Measurements from ENCODE around the gene IRF2BP2.

Gene IRF2BP2

DNA sequence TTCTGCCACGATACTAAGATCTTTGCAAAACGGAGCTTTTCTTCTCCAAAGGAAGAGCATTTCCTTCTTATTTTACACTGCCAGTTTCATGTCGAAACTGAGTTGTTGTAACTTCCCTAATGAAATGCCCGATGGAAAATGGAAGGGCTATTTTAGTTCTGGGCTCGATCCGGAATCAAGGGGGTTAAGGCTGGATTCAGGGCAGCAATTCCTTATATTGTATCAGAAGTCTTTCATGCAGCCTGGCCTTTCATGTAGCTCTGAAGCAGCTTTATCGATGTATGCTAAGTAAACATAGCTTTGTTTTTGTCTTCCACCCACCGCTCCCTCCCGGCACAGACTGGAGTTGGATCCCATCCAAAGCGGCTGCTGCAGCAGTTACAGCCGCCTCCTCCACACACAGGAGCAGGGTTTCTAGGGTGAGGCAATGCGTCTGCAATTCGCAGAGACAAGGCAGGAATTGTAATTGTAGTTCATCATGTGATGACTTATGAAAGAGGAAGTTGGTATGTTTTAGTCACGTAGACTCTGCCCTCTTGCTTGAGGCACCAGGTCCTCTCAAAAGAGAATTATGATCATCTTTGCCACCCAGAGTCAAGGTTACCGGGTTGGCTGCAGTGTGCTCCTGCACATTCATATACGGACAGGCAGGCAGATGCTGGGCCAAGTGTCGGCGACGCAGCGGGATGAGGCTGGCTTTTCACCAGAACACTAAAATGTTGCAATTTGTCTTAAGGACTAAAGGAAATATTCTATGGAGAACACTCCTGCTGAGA is 2.6 kb upstream of the IRF2BP2 start:
- ATAC-seq: peak; percentile 15 to 19

DNA sequence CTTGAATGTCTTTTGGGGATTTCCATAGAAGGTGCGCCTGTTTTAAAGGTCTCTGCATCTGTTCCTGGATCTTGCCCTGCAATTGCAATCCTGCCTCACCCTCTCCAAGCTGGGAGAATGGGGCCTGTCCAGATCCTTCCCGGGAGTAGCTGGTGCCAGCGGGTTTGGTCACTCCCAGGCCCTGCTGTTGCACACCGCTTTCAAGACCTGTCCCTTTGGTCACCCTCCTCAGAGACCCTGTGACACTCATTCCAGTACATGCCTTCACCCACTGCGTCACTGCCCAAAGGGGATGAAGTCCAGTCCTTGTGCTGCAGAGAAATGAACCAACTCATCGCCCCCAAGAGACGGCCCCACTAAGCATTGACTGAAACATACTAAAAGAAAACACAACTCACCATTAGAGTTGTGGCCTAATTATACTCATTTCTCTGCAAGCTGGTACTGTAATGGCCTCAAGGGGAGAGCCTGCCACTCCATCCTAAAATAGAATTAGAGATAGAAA is 1.9 kb upstream of the IRF2BP2 start:
- no peak for ATAC-seq

DNA sequence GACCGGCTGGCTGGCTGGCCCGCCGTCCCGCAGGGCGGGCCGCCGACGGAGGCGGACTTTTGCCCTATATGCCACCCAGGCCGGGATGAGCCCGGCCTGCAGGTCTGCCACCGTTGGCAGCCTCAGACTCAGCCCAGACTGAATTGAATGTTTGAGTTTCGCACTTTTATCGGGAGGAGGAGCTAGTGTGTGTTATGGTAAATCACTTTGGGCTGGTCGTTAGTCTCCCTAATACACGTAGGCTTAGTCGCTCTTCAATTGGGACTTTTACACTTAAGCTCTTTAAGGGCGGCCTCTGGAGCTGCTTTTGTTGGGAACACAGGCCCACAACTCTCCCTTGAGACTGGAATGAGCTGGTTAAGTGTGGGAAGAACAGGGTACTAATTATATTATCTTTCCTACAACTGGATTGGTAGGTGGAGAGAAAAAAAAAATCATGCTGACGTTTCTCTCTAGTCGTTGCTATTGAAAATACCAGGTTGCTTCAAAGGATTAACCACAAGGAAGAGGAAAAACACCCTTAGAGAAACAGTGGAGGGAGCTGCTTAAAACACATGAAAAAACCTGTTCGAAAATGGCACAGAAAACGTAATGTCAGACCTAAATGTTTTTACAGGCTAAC is 1.4 kb upstream of the IRF2BP2 start:
- peak; percentile 49 to 52 for ATAC-seq

DNA sequence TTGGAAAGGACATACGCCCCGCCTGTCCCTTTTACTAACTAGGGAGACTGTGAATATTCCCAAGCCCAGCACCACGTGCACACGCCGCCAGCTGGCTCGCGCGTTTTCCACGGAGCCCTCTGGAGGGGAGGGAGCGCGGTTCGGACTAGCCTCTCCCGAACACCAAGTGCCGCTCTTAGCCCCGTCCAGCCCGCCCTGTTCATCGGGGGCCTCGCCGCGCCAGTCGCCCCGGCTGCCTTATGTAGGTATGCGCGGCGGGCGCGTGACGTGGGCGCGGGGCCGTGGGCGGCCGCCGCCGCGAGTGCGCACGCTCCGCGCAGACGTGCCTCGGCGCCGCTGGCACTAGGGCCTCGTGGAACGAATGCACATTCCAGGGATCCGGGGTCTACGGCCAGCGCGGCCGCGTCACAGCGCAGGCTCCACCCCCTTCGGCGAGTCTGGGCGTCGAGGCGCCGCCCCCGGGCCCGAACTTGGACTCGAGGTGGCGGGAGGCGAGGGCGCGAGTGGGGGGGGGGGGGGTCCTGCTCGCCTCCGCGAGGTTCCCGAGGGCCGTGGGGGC is 767 bp upstream of the IRF2BP2 start:
- ATAC-seq: peak; percentile 48 to 56

DNA sequence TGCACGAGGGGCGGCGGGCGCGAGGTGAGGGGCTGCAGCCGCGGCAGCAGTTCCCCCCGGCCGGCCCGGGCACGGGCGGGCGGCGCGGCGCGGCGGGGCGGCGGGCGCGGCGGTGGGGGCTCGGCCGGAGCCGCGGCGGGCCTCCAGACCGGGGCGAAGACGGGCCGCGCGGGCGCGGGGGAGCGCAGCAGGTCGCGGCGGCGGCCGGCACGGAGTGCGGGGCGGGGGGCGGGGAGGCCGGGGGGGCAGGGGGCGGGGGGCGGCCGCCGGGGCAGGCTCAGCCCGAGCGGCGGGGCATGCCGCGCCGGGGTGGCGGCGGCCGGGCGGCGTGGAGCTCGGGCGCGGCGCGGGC is 311 bp downstream of the IRF2BP2 start:
- no peak for ATAC-seq

DNA sequence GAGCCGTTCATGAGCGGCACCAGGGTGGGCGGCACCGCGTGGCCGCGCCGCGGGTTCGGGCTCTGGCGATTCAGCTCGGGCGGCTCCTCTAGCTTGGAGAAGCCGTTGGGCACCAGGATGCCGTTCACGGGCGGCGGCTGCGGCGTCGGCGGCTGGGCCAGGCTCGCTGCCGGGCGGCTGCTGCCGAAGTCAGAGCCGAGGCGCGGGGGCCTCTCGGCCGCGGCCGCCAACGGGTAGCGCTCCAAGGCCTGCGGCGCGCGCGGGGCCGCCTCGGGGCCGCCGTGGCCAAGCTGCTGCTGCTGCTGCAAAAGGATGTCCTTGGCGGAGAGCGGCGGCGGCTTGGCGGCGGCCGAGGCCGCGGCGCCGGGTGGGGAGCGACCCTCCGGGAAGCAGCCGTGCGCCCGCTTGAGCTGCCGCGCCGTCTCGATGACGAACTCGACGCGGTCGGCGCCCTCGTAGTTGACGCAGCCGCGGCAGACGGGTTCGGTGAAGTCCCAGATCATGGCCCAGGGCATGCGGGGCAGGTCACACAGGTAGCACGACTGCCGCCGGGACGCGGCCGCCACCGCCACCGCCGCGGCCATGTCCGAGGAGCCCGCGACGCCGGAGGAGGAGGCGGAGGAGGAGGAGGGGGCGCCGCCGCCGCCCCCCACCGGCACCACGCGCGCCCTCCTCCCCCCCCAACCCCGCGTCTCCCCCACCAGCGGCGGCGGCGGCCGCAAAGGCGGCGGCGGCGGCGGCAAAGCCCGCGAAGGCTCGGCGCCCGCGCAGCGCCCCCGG is 877 bp downstream of the IRF2BP2 start:
- ATAC-seq: peak; percentile 9 to 15

DNA sequence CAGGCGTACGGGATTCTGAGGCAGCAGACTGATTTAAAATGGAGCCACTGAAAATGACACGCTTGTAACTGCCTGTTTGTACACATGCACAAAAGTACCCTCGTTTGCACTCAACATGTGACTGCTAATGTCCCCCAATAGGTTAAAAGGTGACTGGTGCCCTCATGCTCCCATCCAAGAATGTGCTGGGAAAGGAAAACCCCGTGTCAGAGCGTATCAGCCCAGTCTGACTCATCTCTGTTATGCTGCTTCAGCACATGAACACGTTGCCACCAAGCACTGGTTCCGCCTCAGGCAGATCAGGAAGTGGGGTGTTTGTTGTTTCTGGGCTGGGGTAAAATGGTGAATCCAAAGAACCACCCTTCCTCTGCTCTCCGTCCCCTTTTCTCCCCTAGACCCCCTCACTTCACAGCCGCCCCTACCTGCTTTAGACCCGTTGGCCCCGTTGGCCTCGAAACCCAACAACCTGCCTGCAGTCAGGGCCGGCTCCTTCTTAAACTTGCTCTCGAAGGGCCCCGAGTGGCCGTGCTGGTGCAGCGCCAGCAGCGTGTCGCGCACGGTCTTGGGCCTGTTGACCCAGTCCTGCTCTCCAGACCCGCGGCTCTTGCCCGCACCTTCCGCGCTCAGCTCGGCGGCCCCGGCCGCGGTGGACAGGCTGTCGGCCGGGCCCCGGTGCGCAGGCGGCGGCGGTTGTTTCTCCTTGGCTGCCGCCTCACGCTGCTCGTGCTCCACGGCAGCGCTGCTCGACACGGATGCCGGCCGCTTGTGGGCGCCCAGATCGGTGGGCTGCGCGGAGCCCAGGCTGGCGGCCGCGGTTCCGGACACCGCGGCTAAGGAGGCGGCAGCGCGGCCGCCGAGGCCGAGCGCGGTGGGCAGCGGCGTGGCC is 1.7 kb downstream of the IRF2BP2 start:
- ATAC-seq: peak; percentile 42 to 46

DNA sequence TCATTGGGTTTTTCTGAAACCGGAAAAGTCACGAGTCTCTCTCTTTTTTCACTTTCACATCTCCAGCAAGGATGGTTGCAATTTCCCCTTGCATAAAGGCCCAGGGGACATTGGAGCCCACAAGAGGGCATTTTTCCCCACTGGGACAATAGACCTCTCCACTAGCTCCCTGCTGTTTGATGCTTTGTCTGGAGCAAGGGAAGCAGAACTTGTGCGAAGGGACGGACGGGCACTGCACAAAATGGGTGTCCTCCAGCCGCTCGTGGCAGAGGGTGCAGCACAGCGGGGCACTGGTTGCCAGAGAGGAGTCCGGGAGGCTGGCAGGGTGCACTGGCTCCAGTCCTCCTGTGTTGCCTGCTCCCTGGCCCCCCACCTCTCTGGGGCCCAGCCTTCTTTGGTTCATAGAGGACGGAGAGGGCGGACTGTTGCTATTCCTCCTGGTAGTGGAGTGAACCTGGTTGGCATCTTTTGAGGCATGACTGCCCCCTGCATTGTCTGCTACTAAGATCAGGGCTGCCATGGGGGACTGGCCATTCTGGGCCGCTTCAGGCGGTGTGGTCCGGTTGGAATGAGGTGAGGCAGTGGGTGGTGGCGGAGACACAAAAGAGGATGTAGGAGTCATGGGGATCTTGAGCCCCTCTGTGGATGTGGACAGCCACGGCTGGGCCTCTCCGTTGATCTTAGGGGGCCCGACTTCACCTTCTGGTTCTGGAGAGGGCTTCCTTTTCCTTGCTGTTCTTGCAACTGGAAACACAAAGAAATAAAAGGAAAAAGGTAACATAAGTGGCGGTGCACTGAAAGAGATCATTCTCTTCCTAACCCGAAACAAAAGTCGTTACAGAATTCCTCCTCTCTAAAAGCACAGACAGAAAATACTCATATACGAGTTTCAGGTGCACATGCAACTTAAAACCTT is 2.6 kb downstream of the IRF2BP2 start:
- no peak for ATAC-seq

DNA sequence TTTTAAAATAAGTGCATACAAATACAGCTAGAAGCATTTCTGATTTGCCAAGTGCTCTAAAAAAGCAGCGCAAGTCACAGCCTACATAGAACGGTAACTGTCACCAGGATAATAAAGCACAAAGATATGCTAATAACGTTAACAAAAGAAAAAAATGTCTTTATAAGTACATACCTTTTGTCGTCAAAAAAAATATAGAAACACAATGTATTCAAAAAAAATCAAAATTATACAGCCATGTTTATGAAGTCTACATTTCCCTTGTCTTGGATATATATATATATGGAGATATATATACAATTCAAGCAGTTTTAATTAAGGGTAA is 3.2 kb downstream of the IRF2BP2 start:
- ATAC-seq: no peak

DNA sequence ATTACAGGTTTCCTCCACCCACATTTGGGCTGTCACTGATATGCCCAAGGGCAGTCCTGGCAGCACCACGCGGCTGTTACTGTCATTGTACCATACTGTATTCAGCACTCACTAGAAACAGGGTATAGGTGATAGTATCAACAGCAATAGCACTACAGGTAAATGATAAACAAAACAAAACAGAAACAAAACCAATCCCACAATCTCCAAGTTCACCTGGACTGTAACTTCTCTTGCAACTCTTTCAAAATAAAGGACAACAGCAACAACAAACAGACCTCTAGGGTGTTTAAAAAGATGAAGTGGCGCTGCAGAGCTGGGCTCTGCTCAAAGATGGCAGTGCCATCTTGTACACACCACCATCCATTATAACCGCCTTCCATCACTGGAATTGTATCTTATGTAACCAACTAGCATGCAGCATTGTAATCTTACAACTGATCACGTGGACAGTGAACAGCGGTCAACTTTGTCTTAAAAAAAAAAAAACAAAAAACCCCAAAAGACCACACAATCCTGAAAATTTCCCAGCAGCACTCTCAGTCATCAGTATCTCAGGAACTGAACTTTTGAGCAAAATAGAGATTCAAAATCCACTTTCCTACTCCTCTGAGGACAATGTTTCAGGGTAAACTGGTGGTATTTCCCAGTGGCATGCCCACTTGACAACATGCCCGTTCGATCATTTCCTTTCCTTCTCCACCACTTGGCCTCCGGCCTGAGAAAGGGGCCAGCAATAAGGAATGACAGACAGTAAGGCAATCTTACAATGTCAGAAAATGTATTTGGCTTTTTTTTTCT is 3.8 kb downstream of the IRF2BP2 start:
- no peak for ATAC-seq

DNA sequence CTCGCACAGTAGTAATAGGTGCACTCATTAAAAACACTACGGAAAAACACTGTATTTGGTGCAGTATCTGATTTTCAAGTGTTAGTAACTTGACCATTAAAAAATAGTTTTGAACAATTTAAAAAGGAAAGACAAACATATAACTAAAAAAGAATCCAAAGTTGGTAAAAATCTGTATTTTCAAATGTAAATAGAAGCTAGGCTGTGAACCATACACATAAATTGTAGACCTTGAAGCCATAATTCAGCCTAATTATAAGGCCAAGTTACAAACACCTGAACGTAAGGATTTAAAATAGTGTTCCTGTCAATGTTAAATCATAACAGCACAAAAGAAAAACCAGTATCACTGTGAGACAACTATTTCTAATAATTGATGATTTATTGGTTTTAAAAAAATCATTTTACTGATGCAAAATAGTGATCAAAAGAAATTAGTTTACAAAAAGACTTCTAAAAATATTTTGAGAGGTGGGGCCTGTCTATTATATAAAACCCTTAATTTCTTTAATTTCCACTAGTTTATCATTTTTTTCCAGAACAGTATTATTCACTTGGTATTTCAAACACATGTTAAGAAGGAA is 4.5 kb downstream of the IRF2BP2 start:
- no peak for ATAC-seq

DNA sequence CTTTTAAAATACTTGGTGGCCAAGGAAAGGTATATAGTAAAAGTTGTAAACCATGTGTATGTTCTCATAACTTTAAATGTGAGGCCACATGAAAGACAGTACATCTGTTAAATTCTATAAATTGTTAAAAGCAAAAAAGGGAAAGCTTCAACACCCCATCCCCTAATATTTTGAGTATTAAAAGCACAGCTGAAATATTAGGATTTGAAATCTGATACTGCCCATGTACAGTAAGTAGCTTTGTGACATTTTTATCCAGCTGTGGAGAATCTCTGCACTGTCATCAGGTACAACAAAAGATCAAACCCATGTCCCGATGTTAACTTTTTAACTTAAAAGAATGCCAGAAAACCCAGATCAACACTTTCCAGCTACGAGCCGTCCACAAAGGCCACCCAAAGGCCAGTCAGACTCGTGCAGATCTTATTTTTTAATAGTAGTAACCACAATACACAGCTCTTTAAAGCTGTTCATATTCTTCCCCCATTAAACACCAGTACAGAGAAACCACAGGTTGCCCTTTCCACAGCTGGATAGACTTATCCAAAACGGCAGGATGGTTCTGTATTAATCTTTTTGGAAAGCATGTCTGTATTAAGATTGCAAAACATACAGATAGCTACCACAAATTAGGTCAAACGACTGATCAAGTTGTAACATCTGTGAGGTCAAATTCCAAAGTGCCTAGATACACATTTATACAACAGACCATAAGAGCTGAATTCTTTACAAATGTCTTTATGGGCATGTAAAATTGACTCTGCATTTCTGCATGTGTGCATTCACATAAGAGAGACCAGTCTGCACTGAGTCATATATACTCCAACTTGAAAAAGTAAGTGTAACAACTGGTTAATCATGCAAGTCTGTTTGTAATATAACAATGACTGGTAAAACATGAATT is 5.2 kb downstream of the IRF2BP2 start:
- peak; percentile 53 to 60 for ATAC-seq

DNA sequence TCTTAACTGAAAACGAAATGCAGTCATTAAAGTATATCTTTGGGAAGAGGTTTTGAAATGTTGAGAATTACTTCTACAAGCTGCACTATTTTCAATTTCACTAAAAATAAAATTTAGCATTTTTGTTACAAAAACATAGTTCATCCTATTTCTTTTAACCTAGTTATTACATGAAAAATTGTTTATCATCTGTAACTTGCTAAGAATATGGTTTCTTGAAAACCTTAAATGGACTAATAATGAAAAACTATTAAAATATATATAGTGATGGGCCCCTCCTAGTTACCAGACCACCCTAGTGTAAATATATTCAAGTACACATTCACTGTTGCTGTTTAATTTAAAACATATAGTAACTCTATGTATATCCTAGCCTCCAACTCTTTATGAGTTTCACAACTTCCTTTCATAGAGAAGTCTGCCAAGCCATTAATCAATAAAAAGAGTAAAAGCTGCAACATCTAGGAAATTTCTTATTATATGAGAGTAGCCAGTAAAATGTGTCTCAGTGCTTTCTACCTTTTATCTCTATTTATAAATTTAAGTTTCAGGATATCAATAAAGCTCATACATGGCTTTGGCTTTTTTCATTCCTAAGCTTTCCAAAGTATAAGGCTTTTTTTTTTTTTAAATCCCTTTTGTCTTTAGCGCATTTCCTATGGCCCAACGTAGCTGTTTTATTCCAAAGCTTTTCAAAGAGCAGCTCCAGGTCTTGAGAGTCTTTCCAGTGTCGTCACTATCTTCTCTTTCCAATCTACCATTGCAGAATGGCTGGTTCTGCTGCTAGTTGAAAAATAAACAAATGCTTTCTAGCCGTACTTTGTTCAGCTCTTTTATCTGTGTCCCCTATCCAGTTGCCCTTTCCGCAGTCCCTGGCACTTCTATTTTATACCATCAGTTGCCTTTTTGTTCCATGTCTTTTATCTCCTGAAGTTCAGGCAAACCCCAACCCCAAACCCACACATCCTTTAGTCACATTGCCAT is 6.5 kb downstream of the IRF2BP2 start:
- ATAC-seq: no peak

DNA sequence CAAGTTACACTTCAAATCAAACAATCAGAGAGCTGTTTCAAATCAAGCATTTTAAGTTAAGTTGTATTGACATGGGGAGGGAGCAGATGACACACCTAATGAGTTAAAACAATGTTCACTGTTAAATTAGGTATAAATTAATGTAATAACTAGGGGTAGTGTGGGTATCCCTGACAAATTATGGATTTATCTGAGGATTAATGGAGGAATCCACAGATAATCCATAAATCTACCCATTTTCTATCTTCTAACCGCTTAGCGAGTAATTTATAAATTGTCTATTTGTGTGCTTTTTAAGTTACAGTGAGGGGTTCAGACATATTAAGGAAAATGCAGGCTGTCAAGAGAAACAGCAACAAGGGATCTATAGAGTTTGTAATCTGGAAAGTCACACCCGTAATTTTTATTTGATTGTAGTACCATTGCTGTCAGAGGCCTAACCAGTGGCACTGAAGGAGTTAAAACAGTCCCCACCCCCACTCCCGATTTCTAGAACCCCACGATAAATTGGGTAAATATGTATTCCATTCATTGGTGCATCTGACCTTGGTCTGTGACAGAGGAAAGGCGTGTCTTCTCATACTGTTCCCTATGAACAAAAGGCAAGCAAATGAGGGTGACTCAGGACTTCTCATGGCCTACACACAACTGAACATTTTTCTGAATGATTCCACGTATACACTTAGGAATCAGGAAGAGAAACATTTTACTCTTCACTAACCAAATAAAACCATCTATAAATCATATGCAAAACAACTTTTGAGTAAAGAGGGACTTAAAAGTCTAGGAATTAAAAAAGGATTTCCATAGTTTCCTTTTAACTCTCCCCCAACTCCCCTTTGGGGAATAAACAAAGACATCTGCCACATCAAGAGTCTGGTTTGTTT is 7.4 kb downstream of the IRF2BP2 start:
- ATAC-seq: peak; percentile 17 to 19

DNA sequence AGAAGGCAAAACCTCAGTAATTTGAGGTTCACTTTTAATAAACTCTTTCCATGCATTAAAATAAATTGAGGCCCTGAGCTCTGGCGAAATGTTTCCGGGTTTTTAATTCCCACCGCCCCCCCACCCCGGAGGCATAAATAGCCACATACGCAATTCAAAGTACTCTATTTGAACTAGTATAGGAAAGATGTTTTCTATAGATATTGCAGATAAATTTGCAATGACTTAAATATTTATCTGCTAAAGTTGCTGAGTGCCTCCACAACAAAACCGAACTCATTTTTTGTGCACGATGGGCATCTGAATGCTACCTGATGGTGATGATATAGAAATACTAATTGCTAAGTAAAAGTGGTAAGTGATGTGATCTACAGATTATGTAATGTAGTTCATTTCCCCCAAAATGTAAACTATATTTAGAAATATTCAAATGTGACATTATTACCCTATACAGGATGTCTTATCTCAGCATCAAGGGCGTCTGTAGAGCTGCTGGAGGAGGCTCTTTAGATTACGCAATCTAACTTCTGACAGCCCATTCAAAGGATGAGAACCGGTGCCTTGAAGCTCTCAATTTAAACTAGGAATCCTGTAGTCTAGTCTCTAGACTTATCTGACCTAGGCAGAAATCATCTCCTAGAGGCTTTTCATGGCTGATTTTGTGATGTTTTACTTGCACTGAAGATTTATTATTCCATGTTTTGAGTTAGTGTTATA is 8.5 kb downstream of the IRF2BP2 start:
- peak; percentile 9 to 11 for ATAC-seq

Measured in activated CD4-positive, CD25-positive, alpha-beta regulatory T cell treated with anti-CD3 and anti-CD28 coated beads, Interleukin-2, amount 50 U/mL, for 24 hours (primary cell).